Common myeloid progenitor, CD34-positive (primary cell): ENCODE measurements around the gene PRDM16.

Experiments
- CTCF ChIA-PET: fragments of 350-600 bp; sonication (Branson Sonifier 250); formaldehyde crosslinking; loops from one replicate; lab custom pipeline; 2021; ENCODE audit warnings: antibody characterized with exemption; lab: Charles Lee
- POLR2A ChIA-PET: fragments of 350-600 bp; sonication (Branson Sonifier 250); formaldehyde crosslinking; loops from one replicate; lab custom pipeline; 2021; ENCODE audit warnings: antibody characterized with exemption; lab: Charles Lee
- DNase-seq, 3 donors: peaks; one replicate each; pipeline versions ENCODE4 v3.0.0 to v3.0.0-alpha.2; 2013
- H3K27ac ChIP-seq, 2 experiments: 1 replicate in 1 of 2; 2 replicates in 1 of 2; pipeline ENCODE4 v1.7.0; 2013; ENCODE audit warnings: inconsistent platforms in 2 of 2, low read length in 2 of 2, mild to moderate bottlenecking in 2 of 2, low read depth in 1 of 2, moderate library complexity in 1 of 2; ENCODE audit not compliant: severe bottlenecking in 2 of 2, insufficient read depth in 1 of 2, poor library complexity in 1 of 2
- H3K27me3 ChIP-seq, 5 experiments: replicated peaks in 2 of 5; 1 replicate in 3 of 5; 2 replicates in 2 of 5; pipeline versions ENCODE4 v1.6.1 to v1.7.0; 2013; ENCODE audit warnings: low read length in 4 of 5, mild to moderate bottlenecking in 2 of 5, moderate library complexity in 2 of 5, inconsistent platforms in 1 of 5; ENCODE audit not compliant: insufficient read depth in 5 of 5, control insufficient read depth in 4 of 5
- H3K36me3 ChIP-seq, 4 experiments: 1 replicate in 2 of 4; 2 replicates in 2 of 4; pipeline versions ENCODE4 v1.6.1 to v1.7.0; 2013; ENCODE audit warnings: low read length in 3 of 4, control low read depth in 1 of 4, mild to moderate bottlenecking in 1 of 4; ENCODE audit not compliant: control insufficient read depth in 4 of 4, insufficient read depth in 4 of 4
- H3K4me1 ChIP-seq, 4 experiments: 1 replicate in 3 of 4; 2 replicates in 1 of 4; pipeline versions ENCODE4 v1.6.1 to v1.7.1; 2013; ENCODE audit warnings: low read length in 3 of 4, mild to moderate bottlenecking in 3 of 4, control low read depth in 1 of 4, inconsistent platforms in 1 of 4, moderate library complexity in 1 of 4; ENCODE audit not compliant: control insufficient read depth in 4 of 4, insufficient read depth in 4 of 4; ENCODE audit errors: control extremely low read depth in 1 of 4
- H3K4me3 ChIP-seq, 7 experiments: 1 replicate in 4 of 7; 2 replicates in 3 of 7; pipeline versions ENCODE4 v1.5.1 to v1.7.0; 2013; ENCODE audit warnings: mild to moderate bottlenecking in 7 of 7, low read length in 6 of 7, moderate library complexity in 6 of 7, inconsistent platforms in 2 of 7, low read depth in 2 of 7, control low read depth in 1 of 7; ENCODE audit not compliant: insufficient read depth in 4 of 7, control insufficient read depth in 1 of 7; ENCODE audit errors: extremely low read depth in 1 of 7
- H3K9me3 ChIP-seq, 5 experiments: 1 replicate in 4 of 5; 2 replicates in 1 of 5; pipeline versions ENCODE4 v1.6.1 to v1.7.1; 2013; ENCODE audit warnings: low read length in 4 of 5, mild to moderate bottlenecking in 2 of 5, inconsistent platforms in 1 of 5, low read depth in 1 of 5, moderate library complexity in 1 of 5; ENCODE audit not compliant: control insufficient read depth in 4 of 5, insufficient read depth in 2 of 5; ENCODE audit errors: control extremely low read depth in 1 of 5
- WGBS: methylation state at CpG from one replicate; pipeline ENCODE4 v1.1.5; 2013; ENCODE audit not compliant: insufficient coverage; 5-methylcytosine and 5-hydroxymethylcytosine counted together

Gene PRDM16

GRCh38 chr1:3464649-3465025 is 395.6 kb downstream of the PRDM16 start:
- ChIA-PET POLR2A (no interaction called here), CTCF (interaction anchor here (4.2 kb wide), 1 partner anchor 12 kb away, joined by 24 read pairs; no protein-coding TSS in a partner anchor)
- WGBS = 96% methylated on average over 9 of the region's 11 CpGs
- Histone ChIP-seq H3K9me3 (no peaks in the 10 kb centered on the region), H3K27me3 (no peaks in the 10 kb centered on the region), H3K27ac (no peak overlapping the region), H3K4me3 (no peak overlapping the region), H3K36me3 (no peaks in the 10 kb centered on the region), H3K4me1 (no peaks in the 10 kb centered on the region)
- DNase-seq = no peak

GRCh38 chr1:3465091-3465934 is 396.3 kb downstream of the PRDM16 start:
- ChIA-PET CTCF (interaction anchor here (4.2 kb wide), 1 partner anchor 12 kb away, joined by 24 read pairs; no protein-coding TSS in a partner anchor), POLR2A (no interaction called here)
- no peaks in the 10 kb centered on the region for H3K36me3 ChIP-seq
- DNase-seq = no peak
- H3K4me3 ChIP-seq = no peak overlapping the region
- H3K9me3 ChIP-seq = no peaks in the 10 kb centered on the region
- 93% methylated on average over 17 of the region's 28 CpGs for WGBS
- H3K27me3 ChIP-seq = no peaks in the 10 kb centered on the region
- no peaks in the 10 kb centered on the region for H3K4me1 ChIP-seq
- H3K27ac ChIP-seq = no peak overlapping the region

GRCh38 chr1:3465935-3466321 is 396.9 kb downstream of the PRDM16 start:
- ChIA-PET POLR2A (no interaction called here), CTCF (no interaction called here)
- Histone ChIP-seq H3K4me1 (no peaks in the 10 kb centered on the region), H3K36me3 (no peaks in the 10 kb centered on the region), H3K4me3 (no peak overlapping the region), H3K9me3 (no peaks in the 10 kb centered on the region), H3K27me3 (no peaks in the 10 kb centered on the region), H3K27ac (no peak overlapping the region)
- 89% methylated on average over 17 of the region's 17 CpGs for WGBS
- no peak for DNase-seq

GRCh38 chr1:3466366-3467075 is 397.5 kb downstream of the PRDM16 start:
- POLR2A ChIA-PET = no interaction called here
- no peak for DNase-seq
- Histone ChIP-seq H3K4me1 (peaks cover 0 to 2% (median 0%) of the 10 kb centered on the region in 4 experiments), H3K27me3 (no peaks in the 10 kb centered on the region), H3K4me3 (no peak overlapping the region), H3K36me3 (no peaks in the 10 kb centered on the region), H3K9me3 (no peaks in the 10 kb centered on the region), H3K27ac (no peak overlapping the region)
- CTCF ChIA-PET = interaction anchor here (1.1 kb wide), 1 partner anchor 13 kb away, joined by 3 read pairs; no protein-coding TSS in a partner anchor
- over 99% methylated on average over 12 of the region's 16 CpGs for WGBS

- Histone ChIP-seq H3K27ac (no peak overlapping the region), H3K4me1 (peaks cover 0 to 5% (median 0%) of the 10 kb centered on the region in 4 experiments), H3K27me3 (no peaks in the 10 kb centered on the region), H3K9me3 (no peaks in the 10 kb centered on the region), H3K36me3 (no peaks in the 10 kb centered on the region), H3K4me3 (no peak overlapping the region)
- no peak for DNase-seq
- 95% methylated on average over 21 of the region's 35 CpGs for WGBS
- CTCF ChIA-PET = interaction anchor here (1.0 to 1.1 kb wide), 2 partner anchors 9 to 14 kb away, joined by 3 read pairs; no protein-coding TSS in a partner anchor
- POLR2A ChIA-PET = no interaction called here
Observed at GRCh38 chr1:3467096-3468036, 398.4 kb downstream of the PRDM16 start.

GRCh38 chr1:3468236-3469103 is 399.5 kb downstream of the PRDM16 start:
- POLR2A ChIA-PET = no interaction called here
- WGBS = 94% methylated on average over 30 of the region's 34 CpGs
- Histone ChIP-seq H3K4me3 (no peak overlapping the region), H3K36me3 (no peaks in the 10 kb centered on the region), H3K27ac (no peak overlapping the region), H3K9me3 (no peaks in the 10 kb centered on the region), H3K4me1 (peaks cover 0 to 5% (median 0%) of the 10 kb centered on the region in 4 experiments), H3K27me3 (no peaks in the 10 kb centered on the region)
- CTCF ChIA-PET = interaction anchor here (1.0 kb wide), 1 partner anchor 10 kb away, joined by 3 read pairs; no protein-coding TSS in a partner anchor
- DNase-seq = no peak
